Effector memory CD4-positive, alpha-beta T cell (primary cell): Measurements from ENCODE around the gene EPB41L5.

Experiments used
- DNase-seq, 3 donors: peaks; one replicate each; pipeline ENCODE4 v3.0.0-alpha.2; 2020
- H3K27ac ChIP-seq: 2 replicates; pipeline ENCODE4 v1.7.0; 2013; ENCODE audit warnings: mild to moderate bottlenecking, low read length, moderate library complexity; ENCODE audit not compliant: insufficient read depth, poor library complexity, severe bottlenecking
- H3K27me3 ChIP-seq: replicated peaks from 2 replicates; pipeline ENCODE4 v1.7.0; 2013; ENCODE audit warnings: mild to moderate bottlenecking, low read length; ENCODE audit not compliant: insufficient read depth, control insufficient read depth, poor library complexity, severe bottlenecking
- H3K36me3 ChIP-seq: 2 replicates; pipeline ENCODE4 v1.7.0; 2013; ENCODE audit warnings: mild to moderate bottlenecking, low read length, moderate library complexity; ENCODE audit not compliant: control insufficient read depth, insufficient read depth
- H3K4me1 ChIP-seq: 2 replicates; pipeline ENCODE4 v1.7.0; 2013; ENCODE audit warnings: low read length, mild to moderate bottlenecking; ENCODE audit not compliant: control insufficient read depth, insufficient read depth, poor library complexity, severe bottlenecking
- H3K4me3 ChIP-seq: 2 replicates; pipeline ENCODE4 v1.7.0; 2013; ENCODE audit warnings: low read length, low read depth, mild to moderate bottlenecking; ENCODE audit not compliant: insufficient read depth, poor library complexity, severe bottlenecking
- H3K9me3 ChIP-seq: 2 replicates; pipeline ENCODE4 v1.7.0; 2013; ENCODE audit warnings: mild to moderate bottlenecking, low read length, moderate library complexity; ENCODE audit not compliant: control insufficient read depth

EPB41L5 gene

DNA sequence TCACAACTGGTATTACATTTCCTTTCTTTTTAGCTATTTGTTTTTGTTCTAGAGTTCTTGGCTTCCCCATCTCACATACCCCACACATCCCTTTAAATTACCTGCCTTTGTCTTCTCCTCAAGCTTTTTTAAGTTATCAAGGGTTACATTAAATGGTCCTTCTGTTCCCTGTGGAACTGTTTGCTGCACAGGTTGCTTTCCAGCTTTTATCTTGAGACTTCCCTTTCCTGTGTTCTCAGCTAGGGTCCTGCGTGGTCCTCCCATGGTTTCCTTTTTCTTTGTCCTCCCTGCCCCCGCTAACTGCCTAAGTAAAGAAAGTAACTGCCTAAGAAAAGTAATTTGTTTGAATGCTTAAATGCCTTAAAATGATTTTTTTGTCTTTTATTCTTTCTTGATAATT is 66.8 kb downstream of the EPB41L5 start:
- no peak for DNase-seq
- Histone ChIP-seq H3K27me3 (no peaks in the 10 kb centered on the region), H3K9me3 (no peaks in the 10 kb centered on the region), H3K4me1 (no peaks in the 10 kb centered on the region), H3K27ac (no peak overlapping the region), H3K4me3 (no peak overlapping the region), H3K36me3 (no peaks in the 10 kb centered on the region)

DNA sequence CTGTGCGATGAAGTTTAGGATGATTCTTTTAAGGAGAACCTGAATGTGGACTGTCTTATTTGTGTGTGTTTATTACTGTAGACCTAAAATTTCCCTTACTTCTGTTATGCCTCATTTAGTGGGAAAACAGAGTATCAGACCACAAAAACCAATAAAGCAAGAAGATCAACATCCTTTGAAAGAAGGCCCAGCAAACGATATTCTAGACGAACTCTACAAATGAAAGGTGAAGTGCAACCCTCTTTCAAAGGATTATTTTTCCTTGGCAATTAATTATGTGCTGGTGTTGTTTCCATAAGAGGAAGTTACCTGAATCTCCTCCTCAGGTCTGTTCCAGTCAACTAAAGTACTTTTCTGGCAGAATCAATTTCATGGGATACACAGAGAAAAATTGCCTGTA is 78.6 kb downstream of the EPB41L5 start:
- no peak overlapping the region for H3K27ac ChIP-seq
- no peaks in the 10 kb centered on the region for H3K27me3 ChIP-seq
- H3K4me1 ChIP-seq: no peaks in the 10 kb centered on the region
- DNase-seq: no peak
- H3K9me3 ChIP-seq: no peaks in the 10 kb centered on the region
- H3K36me3 ChIP-seq: no peaks in the 10 kb centered on the region
- H3K4me3 ChIP-seq: no peak overlapping the region

DNA sequence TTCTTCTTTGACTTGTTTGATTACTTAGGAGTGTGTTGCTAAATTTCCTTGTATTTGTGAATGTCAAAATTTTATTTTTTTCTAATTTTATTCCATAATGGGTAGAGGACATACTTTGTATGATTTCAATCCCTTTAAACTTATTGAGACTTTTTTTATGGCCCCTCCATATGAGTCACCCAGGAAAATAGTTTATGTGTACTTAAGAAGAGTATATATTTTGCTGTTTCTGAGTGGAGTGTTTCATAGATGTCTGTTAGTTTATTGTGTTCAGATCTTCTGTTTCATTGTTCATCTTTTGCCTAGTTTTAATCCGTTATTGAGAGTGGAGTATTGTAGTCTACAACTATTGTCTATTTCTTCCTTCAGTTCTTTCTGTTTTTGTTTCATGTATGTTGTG is 81.9 kb downstream of the EPB41L5 start:
- Histone ChIP-seq H3K4me3 (no peak overlapping the region), H3K36me3 (no peaks in the 10 kb centered on the region), H3K27me3 (no peaks in the 10 kb centered on the region), H3K4me1 (no peaks in the 10 kb centered on the region), H3K9me3 (no peaks in the 10 kb centered on the region), H3K27ac (no peak overlapping the region)
- no peak for DNase-seq

DNA sequence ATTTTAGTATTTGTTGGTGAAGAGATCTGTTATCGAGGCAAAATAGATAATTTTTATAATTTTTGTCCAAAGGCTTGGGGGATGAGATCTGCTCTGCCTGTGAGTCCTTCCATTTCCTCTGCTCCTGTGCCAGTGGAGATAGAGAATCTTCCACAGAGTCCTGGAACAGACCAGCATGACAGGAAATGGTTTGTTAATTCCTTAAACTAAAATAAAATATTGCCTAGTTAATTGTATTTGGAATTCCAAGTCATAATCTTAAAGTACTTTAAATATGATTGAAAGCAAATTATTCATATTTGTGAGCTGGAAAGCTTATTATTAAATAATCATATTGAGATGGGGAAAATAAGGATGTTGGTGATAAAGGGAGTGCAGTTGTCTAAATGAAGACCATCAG is 87.8 kb downstream of the EPB41L5 start:
- no peak for DNase-seq
- no peak overlapping the region for H3K27ac ChIP-seq
- no peaks in the 10 kb centered on the region for H3K36me3 ChIP-seq
- H3K4me1 ChIP-seq: no peaks in the 10 kb centered on the region
- no peak overlapping the region for H3K4me3 ChIP-seq
- H3K27me3 ChIP-seq: no peaks in the 10 kb centered on the region
- H3K9me3 ChIP-seq: no peaks in the 10 kb centered on the region

DNA sequence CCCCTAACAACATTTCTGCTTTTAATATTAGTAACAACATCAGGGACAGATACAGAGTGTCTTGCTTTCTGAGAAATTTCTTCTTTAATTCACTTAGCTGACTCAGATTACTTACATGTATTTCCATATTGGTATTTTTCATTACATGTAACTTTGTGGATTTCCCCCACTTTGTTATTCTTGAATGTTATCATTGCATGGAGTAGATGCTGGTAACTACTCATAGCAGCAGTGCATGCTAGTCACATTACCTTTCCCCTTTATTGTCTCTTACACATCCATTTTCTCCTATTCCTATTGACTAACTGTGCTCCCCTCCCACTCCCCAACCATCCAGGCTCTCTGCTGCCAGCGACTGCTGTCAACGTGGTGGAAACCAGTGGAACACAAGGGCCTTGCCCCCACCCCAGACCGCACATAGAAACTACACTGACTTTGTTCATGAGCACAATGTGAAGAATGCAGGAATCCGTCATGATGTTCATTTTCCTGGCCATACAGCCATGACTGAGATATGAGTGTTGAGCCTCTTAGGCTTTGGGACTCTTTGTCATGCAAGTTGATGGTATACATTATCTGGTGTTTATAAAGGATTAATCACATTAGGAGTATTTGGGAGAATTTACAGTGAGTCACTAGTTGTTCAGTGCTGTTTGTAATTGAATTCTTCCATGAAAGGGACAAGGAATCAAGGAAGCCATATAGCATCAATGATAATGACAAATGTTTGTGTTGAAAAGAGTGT is 91.0 kb downstream of the EPB41L5 start:
- Histone ChIP-seq H3K27ac (no peak overlapping the region), H3K36me3 (no peaks in the 10 kb centered on the region), H3K4me3 (no peak overlapping the region), H3K4me1 (peaks cover 2% of the 10 kb centered on the region), H3K9me3 (no peaks in the 10 kb centered on the region), H3K27me3 (no peaks in the 10 kb centered on the region)
- DNase-seq: no peak

DNA sequence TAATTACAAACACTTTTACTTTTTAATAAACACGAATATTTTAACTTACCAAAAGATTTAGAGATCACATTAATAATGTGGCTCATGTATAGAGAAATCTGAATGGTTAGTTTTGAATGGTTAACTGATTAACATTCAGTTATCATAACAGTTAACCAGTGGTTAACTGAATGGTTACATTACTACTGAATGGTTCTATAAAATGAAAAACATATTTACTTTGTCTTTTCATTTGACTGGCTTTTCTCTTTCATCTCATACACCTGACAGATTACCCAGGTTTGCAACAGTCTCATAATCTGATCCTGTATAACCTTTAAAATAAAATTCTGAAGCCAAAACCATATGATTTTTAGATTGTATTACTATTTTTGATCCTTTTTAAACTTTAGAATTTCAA is 91.9 kb downstream of the EPB41L5 start:
- Histone ChIP-seq H3K4me3 (no peak overlapping the region), H3K27ac (no peak overlapping the region), H3K9me3 (no peaks in the 10 kb centered on the region), H3K4me1 (peaks cover 10% of the 10 kb centered on the region), H3K27me3 (no peaks in the 10 kb centered on the region), H3K36me3 (no peaks in the 10 kb centered on the region)
- no peak for DNase-seq

DNA sequence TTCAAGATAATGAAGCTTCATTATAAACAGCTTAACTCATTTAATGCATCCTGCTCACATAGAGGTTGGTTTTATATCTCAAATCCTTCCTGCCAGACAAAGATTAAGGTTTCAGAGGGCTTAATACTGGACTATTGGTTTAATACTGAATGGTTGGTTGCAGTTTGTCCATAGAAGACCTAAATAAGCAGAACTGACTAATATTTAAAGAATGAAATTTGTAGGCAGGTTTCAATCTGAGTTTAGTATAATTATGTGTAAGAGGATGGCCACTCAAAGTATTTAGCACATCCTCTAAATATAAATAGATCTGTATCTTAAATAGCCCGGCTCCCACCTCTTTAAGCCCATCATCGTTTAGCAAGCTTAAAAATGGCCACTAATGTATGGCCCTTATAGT is 92.5 kb downstream of the EPB41L5 start:
- Histone ChIP-seq H3K4me3 (no peak overlapping the region), H3K27ac (no peak overlapping the region), H3K4me1 (peaks cover 10% of the 10 kb centered on the region), H3K27me3 (no peaks in the 10 kb centered on the region), H3K36me3 (no peaks in the 10 kb centered on the region), H3K9me3 (no peaks in the 10 kb centered on the region)
- no peak for DNase-seq

DNA sequence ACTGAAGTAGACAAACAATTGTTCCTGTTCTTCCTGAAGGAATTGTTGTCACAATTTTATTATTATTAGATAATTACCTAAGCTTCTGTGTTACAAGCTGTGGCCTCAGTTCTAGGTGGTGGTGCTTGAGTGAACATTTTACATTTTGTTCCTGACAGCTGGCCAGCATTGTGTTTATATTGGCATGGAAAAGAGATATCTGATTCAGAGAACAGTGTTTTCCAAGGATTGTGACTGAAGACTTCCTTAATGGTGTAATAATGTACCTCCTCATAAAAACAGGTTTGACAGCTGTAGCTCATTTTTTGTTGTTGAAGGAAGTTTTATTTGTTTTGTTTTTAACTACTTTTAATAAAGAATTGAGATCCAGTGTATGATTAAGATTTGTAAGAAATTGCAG is 95.2 kb downstream of the EPB41L5 start:
- no peak overlapping the region for H3K27ac ChIP-seq
- H3K36me3 ChIP-seq: no peaks in the 10 kb centered on the region
- H3K4me3 ChIP-seq: no peak overlapping the region
- H3K9me3 ChIP-seq: no peaks in the 10 kb centered on the region
- H3K4me1 ChIP-seq: peaks cover 10% of the 10 kb centered on the region
- no peaks in the 10 kb centered on the region for H3K27me3 ChIP-seq
- no peak for DNase-seq

DNA sequence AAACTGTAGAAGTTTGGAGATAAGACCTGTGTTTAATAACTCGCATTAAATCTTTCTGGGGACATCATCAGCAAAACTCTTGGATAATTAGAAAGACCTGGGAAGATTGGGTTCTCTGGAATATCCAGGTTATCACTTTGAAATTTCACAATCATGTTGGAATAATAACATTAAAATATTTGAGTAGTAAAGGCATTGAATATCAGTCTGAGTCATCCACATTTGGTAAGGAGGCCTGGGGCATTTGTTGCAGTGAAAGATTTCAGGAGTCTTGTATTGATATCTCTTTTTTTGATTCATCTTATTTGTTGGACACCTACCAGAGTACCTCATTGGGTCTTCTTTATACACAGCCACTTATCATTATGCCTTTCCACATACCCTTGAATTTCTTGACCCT is 95.9 kb downstream of the EPB41L5 start:
- no peak for DNase-seq
- H3K4me3 ChIP-seq: no peak overlapping the region
- peaks cover 10% of the 10 kb centered on the region for H3K4me1 ChIP-seq
- H3K27me3 ChIP-seq: no peaks in the 10 kb centered on the region
- no peak overlapping the region for H3K27ac ChIP-seq
- no peaks in the 10 kb centered on the region for H3K9me3 ChIP-seq
- H3K36me3 ChIP-seq: no peaks in the 10 kb centered on the region

DNA sequence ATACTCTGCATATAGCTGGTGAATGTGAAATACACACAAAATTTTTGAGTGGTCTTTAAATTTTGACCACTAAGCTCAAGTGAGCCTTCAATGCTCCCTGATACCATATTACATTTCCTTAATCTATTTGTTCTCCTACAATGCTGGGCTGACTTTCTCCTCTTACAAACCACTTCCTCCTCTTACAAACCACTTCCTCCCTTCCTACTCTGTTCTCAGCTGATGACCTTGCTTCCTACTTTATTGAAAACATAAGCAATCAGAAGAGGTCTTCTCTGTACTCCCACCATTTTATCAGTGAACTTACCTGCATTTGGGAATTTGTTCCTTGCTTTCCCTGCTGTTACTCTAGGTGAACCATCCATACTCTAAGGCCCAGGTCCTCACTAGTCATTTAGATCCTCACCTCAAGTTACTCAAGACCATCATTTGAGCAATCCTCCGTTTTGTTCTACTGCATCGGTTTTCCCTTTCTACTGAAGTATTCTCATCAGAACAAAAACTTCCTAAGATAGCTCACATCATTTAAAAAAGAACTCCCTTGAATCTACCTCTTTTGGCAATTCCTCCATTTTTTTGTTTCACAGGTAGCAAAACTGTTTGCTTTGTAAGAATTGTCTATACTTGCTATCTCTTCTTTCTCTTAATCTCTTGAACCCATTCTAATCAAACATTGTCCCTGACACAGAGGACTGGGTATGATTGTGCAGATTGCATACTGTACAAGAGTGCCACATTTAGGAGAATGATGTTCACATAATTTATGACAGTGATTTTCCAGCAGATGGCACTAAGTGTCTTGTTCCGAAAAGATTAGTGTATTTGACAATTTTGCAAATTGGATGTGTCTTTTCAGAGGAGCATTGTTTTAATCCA is 96.5 kb downstream of the EPB41L5 start:
- no peaks in the 10 kb centered on the region for H3K36me3 ChIP-seq
- H3K4me1 ChIP-seq: peaks cover 10% of the 10 kb centered on the region
- peak overlapping the region; percentile 5 for H3K4me3 ChIP-seq
- H3K27ac ChIP-seq: no peak overlapping the region
- H3K9me3 ChIP-seq: no peaks in the 10 kb centered on the region
- H3K27me3 ChIP-seq: no peaks in the 10 kb centered on the region
- no peak for DNase-seq
